NT2/D1 (cell line): Measurements from ENCODE around the gene SLC9A3.

Experiments used
- SUZ12 ChIP-seq: IDR thresholded peaks from 2 replicates; pipeline ENCODE4 v1.6.1; 2011; ENCODE audit not compliant: insufficient read length, insufficient read depth; ENCODE audit errors: extremely low read depth
- YY1 ChIP-seq: IDR thresholded peaks from 2 replicates; pipeline ENCODE4 v1.6.1; 2011; ENCODE audit not compliant: insufficient read length, insufficient read depth
- ZNF274 ChIP-seq: IDR thresholded peaks from 2 replicates; pipeline ENCODE4 v1.6.1; 2011; ENCODE audit warnings: mild to moderate bottlenecking, low read depth, low read length

GRCh38 chr5:534743-535671, 10.8 kb upstream of the SLC9A3 start:
- TF ChIP-seq SUZ12 (no peak), ZNF274 (no peak), YY1 (no peak)
